Neural progenitor cell (in vitro differentiated cells): Measurements from ENCODE around the gene SHISAL1.

Experiments
- EZH2phosphoT487 ChIP-seq: fragments of 200-600 bp; sonication (generic); IDR thresholded peaks from 2 replicates; pipeline ENCODE4 v1.6.1; 2017; ENCODE audit warnings: antibody characterized with exemption
- TF ChIP-seq, protein P1 (sequence below): fragments of 200-600 bp; sonication (generic); IDR thresholded peaks from 2 replicates; pipeline ENCODE4 v1.5.1; 2017; ENCODE audit warnings: antibody characterized with exemption, mild to moderate bottlenecking

DNA sequence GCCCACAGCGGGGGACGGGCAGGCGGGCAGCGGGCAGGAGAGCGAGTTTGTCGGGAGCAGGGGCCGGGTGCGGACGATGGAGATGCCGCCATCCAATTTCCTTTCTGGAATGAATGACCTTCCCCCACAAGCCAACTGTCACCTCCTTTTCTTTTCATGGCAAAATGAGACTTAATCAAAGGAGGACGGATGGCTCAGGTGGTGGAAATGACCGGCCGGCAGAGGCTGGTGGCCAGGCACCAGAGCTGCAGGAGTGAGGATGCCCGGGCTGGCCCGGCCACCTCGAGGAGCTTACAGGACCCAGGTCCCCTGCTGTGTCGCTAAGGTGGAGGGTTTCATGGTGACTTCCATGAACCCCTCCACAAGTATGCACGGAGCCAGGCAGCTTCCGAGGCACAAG, 11.7 kb downstream of the SHISAL1 start:
- TF ChIP-seq EZH2phosphoT487 = no peak
- TF ChIP-seq, protein P1, sequence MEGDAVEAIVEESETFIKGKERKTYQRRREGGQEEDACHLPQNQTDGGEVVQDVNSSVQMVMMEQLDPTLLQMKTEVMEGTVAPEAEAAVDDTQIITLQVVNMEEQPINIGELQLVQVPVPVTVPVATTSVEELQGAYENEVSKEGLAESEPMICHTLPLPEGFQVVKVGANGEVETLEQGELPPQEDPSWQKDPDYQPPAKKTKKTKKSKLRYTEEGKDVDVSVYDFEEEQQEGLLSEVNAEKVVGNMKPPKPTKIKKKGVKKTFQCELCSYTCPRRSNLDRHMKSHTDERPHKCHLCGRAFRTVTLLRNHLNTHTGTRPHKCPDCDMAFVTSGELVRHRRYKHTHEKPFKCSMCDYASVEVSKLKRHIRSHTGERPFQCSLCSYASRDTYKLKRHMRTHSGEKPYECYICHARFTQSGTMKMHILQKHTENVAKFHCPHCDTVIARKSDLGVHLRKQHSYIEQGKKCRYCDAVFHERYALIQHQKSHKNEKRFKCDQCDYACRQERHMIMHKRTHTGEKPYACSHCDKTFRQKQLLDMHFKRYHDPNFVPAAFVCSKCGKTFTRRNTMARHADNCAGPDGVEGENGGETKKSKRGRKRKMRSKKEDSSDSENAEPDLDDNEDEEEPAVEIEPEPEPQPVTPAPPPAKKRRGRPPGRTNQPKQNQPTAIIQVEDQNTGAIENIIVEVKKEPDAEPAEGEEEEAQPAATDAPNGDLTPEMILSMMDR = no peak
